Stimulated activated CD4-positive, alpha-beta T cell treated with anti-CD3 and anti-CD28 coated beads, Interleukin-4, amount 100 ng/mL, for 4 hours (primary cell): ENCODE results near the gene TRIO.

ENCODE experiments used
- DNase-seq, 2 experiments: peaks; one replicate each; pipeline ENCODE4 v3.0.0-alpha.2; 2020

The TRIO gene

GRCh38 chr5:14270209-14270702 lies 127.1 kb downstream of the TRIO start:
- no peak for DNase-seq

GRCh38 chr5:14272548-14273205 lies 129.5 kb downstream of the TRIO start:
- no peak for DNase-seq

GRCh38 chr5:14273207-14273767 lies 130.1 kb downstream of the TRIO start:
- no peak for DNase-seq

- no peak for DNase-seq
These were observed 133.2 kb downstream of the TRIO start for GRCh38 chr5:14276380-14276779.

- no peak for DNase-seq
These were observed 134.5 kb downstream of the TRIO start for GRCh38 chr5:14277385-14278320.

GRCh38 chr5:14280294-14280854 lies 137.2 kb downstream of the TRIO start:
- DNase-seq = no peak

- DNase-seq = no peak
These were observed 138.6 kb downstream of the TRIO start for GRCh38 chr5:14281746-14282181.

- no peak for DNase-seq
These were observed 140.0 kb downstream of the TRIO start for GRCh38 chr5:14283139-14283538.

- DNase-seq = no peak
These were observed 141.4 kb downstream of the TRIO start for GRCh38 chr5:14284392-14285148.

- no peak for DNase-seq
These were observed 142.9 kb downstream of the TRIO start for GRCh38 chr5:14286007-14286406.

GRCh38 chr5:14286574-14287421 lies 143.7 kb downstream of the TRIO start:
- DNase-seq = no peak

- DNase-seq = no peak
These were observed 149.9 kb downstream of the TRIO start for GRCh38 chr5:14292766-14293658.

GRCh38 chr5:14295610-14296009 lies 152.5 kb downstream of the TRIO start:
- DNase-seq = no peak

GRCh38 chr5:14296533-14297331 lies 153.6 kb downstream of the TRIO start:
- DNase-seq = no peak

GRCh38 chr5:14297697-14298096 lies 154.6 kb downstream of the TRIO start:
- DNase-seq = no peak

GRCh38 chr5:14298126-14298847 lies 155.1 kb downstream of the TRIO start:
- no peak for DNase-seq

GRCh38 chr5:14299666-14300065 lies 156.5 kb downstream of the TRIO start:
- no peak for DNase-seq

- no peak for DNase-seq
These were observed 158.0 kb downstream of the TRIO start for GRCh38 chr5:14301186-14301585.

GRCh38 chr5:14302330-14302729 lies 159.2 kb downstream of the TRIO start:
- DNase-seq = no peak
